ENCODE data around the gene STRA6.

DNA sequence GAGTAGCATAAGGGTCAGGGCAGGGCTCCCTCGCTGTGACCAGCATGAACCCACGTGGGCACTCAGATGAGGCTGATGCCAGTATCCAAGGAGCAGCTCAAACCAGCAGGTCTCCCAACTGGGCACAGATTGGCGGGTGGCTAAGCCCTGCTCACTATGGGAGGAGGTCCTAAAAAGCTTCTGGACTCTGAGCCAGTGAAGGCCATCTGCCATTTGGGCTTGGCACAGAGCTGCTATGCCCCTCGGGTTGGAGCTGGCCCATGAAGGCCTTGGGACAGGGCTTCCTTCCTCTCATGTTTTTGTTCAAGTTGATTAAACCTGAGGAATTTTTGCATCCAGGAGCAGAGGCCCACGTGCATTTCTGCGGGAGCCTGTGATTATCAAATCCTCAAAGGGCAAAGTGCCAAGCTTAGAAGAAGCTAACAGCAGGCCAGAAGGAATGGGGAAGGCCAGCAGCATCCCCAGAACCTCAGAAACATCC, 4.3 kb upstream of the STRA6 start:
- TF ChIP-seq, protein P1, sequence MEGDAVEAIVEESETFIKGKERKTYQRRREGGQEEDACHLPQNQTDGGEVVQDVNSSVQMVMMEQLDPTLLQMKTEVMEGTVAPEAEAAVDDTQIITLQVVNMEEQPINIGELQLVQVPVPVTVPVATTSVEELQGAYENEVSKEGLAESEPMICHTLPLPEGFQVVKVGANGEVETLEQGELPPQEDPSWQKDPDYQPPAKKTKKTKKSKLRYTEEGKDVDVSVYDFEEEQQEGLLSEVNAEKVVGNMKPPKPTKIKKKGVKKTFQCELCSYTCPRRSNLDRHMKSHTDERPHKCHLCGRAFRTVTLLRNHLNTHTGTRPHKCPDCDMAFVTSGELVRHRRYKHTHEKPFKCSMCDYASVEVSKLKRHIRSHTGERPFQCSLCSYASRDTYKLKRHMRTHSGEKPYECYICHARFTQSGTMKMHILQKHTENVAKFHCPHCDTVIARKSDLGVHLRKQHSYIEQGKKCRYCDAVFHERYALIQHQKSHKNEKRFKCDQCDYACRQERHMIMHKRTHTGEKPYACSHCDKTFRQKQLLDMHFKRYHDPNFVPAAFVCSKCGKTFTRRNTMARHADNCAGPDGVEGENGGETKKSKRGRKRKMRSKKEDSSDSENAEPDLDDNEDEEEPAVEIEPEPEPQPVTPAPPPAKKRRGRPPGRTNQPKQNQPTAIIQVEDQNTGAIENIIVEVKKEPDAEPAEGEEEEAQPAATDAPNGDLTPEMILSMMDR (IDR thresholded peaks at IDR 0.05 in 8 of 11, conservative IDR thresholded peaks at IDR 0.05 in 3 of 11) = no peak
- TF ChIP-seq POLR2A (IDR thresholded peaks at IDR 0.05) = no peak

All from spleen (tissue), 7 donors.